HG02970 (cell line): ENCODE results near the gene SLC5A11.
"Not testable (repeated sequence)": the region's sequence is repeated elsewhere in the genome, so short reads cannot be mapped to it uniquely, and the experiment has no call there.

Experiments used
- ATAC-seq: cut with Tn5 transposase; IDR thresholded peaks from one replicate; pipeline ENCODE4 v1.9.1; 2021; ENCODE audit warnings: mild to moderate bottlenecking, moderate library complexity, moderate number of reproducible peaks; ENCODE audit not compliant: unreplicated experiment, low FRiP score

SLC5A11 gene

DNA sequence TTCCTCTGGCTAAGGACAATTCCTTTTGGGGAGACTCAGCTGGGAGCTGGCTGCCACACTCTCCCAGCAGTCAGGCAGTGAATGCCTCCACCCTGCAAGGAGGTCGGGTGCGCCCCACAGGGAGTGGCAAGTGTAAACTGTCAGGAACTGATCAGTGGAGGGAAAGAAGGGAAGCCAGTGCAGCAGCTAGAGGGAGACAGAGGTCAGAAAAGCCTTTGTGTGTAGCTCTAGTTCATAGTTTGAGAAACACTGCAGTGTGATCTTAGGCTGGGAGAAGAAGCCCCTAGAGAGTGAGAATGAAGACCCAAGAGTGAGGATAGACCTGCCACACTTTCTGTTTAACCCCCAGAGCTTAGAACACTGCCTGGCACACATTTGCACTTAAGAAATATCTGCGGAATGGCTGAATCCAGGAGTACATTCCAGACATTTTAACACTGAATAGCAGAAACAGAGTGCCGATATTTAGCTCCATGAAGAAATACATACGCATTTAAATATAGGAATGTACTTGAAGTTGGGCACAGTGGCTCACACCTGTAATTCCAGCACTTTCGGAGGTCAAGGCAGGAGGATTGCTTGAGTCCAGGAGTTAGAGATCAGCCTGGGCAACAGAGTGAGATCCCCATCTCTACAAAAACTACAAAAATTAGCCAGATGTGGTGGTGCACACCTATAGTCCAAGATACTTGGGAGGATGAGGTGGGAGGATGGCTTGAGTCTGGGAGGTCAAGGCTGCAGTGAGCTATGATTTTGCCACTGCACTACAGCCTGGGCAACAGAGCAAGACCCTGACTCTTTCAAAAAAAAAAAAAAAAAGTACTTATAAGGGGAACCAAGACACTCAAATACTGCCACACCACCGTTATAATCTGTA is 11.1 kb upstream of the SLC5A11 start:
- no peak for ATAC-seq

GRCh38 chr16:24836836-24837235 is 8.9 kb upstream of the SLC5A11 start:
- ATAC-seq: no peak

DNA sequence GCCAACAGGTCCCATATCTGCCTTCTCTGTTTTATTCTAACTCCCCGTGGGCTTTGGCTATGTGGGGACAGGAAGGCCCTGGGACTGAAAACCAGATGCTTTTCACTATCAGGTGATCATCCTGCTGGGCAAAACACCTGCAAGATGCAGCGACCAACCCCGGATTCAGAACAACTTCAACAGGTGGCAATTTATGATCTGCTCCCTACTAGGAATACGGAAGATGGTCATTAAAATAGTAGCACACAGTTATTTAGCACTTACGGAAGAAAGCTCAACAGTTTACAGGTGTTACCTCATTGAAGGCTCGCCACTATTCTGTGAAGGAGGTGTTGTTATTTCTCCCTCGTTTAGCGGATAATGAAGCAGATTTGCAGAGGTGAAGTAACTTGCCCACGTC is 7.8 kb upstream of the SLC5A11 start:
- ATAC-seq: no peak

- no peak for ATAC-seq
Observed at GRCh38 chr16:24838554-24839266, 7.1 kb upstream of the SLC5A11 start.

GRCh38 chr16:24839347-24839972 is 6.3 kb upstream of the SLC5A11 start:
- no peak for ATAC-seq

DNA sequence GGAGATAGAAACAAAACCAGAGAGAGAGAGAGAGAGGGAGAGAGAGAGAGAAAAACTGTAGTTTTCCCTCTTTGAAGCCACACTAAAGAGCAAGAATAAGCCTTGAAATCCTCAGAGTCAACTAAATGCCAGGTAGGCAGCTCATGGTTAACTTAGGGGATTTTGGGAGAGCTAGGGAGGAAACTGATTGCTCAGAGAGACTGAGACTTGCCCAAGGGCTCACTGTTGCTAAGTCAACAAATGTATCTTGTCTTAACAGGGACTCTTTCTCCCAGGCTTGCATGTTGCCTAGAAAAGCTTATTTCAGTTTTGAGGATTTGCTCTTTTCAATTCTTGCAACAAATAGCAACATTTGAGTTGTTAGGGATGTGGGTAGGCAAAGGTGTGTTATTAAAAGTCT is 4.5 kb upstream of the SLC5A11 start:
- no peak for ATAC-seq

DNA sequence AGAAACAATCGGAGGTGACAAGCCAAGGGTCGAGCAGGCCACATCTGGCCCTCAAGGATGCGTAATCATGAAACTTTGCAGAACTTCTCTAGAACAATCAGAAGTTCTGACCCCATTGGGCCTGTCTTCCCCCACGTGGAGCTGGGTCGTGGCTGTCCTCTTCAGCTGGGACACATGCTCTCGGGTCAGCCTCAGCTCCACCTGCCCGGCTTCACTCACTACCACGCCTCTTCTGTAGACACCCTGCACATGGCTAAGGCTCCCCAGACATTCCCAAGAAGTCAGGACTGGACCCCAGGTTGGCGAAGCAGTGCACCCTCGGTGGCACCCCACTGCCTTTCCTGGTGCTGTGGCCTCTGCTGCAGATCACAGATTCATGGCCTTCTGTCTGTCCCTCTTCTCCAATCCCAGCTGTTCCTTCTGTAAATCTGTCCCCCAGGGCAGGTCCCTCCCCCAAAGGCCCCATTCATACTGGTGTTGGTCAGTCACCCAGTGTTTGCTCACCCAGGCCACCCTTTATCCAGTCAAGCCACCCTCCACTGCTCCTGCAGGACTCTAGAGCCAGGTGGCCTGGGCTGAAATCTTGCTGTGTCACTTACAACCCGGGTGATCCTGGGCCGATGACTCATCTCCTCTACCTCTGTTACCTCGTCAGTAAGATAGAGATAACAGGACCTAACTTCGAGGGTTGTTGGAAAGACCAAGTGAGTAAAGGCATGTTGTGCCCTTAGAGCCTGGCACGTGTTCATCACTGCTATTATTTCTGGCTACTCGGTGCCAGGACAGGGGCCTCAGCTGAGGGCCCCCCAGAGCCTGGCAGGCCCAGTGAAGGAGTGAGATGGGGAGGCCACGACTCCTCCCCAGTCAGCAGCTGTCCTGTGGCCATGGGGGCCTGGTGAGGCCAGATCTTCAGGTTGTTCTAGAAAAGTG is 1.4 kb upstream of the SLC5A11 start:
- no peak for ATAC-seq

- not testable (repeated sequence) for ATAC-seq
Observed at GRCh38 chr16:24845031-24845365, 765 bp upstream of the SLC5A11 start.

DNA sequence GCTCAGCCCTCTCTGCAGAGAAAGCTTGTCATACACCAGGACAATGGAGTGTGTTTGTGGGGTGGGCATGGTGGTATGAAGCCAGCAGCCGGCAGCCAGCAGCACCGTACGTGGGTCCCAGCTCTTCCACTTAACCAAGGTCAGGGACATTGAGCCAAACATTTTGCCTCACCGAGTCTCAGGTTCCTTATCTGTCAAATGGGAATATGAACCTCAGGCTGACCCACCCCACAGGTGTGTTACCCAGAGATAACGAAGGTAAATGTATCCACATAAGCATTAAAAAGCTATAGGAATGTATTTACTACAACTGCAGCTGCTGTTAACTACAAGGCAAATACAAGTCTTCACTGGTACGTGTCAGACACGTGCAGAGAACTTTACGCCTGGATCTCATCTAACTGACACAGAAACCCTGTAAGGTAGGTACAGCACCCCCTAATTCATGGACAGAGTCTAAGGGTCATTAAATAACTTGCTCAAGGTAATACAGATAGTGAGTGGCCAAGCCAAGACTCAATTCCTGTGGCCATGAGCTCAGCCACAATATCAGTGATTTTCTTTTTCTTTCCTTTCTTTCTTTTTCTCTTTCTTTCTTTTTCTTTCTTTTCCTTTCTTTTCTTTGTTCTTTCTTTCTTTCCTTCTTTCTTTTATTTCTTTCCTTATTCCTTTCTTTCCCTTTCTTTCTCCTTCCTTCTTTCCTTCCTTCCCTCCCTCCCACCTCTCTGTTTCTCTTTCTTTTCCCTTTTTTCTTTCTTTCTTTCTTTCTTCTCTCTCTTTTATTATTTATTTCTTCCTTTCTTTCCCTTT is 990 bp downstream of the SLC5A11 start:
- no peak for ATAC-seq

DNA sequence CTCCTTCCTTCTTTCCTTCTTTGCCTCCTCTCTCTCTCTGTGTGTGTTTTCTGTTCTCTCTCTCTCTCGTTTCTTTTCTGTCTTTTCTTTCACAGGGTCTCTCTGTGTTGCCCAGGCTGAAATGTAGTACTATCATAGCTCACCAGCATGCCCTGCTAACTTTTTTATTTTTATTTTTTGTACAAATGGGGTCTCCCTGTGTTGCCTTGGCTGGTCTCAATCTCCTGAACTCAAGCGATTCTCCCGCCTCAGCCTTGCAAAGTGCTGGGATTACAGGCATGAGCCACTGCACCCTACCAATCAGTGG is 1.5 kb downstream of the SLC5A11 start:
- ATAC-seq: no peak

DNA sequence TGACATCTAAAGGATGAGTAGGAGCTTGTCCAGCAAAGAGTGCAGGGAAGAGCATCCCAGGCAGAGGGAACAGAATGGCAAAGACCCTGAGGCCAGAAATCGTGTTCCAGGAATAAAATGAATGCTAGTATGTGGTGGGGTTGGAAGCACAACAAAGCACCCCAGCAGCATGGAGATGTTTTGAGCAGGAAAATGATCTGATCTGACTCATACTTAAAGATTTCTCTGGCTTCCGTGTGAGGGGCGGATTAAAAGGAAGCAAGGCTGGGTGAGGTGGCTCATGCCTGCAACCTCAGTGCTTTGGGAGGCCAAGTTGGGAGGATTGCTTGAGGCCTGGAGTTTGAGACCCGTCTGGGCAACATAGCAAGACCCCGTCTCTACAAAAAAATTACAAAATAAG is 2.3 kb downstream of the SLC5A11 start:
- ATAC-seq: no peak

- ATAC-seq: no peak
Observed at GRCh38 chr16:24849641-24850040, 3.9 kb downstream of the SLC5A11 start.

DNA sequence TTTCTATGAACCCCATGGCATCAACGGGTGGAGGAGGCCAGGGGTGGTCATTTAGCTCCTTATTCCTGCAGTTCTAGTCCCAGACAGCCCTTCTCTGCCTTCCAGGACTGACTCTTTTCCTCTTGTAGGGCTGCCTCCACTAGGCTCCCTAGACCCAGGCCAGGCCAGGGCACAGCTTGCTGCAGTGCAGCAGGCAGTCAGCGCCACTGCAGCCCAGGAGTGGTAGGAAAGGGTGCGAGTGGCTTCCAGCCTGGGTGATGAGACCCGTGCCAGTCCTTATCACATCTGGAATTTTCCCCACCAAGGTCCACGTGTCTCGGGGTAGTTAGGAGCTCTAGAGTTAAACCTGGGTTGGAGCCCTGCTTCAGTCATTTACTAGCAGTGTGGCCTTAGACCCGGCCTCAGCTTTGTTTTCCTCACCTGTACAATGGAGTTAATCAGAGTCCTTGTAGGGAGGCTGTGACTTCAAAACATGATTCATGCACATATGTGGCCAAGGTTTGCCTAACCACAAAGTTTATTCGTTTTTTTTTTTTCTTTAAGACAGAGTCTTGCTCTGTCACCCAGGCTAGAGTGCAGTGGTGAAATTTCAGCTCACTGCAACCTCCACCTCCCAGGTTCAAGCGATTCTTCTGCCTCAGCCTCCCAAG is 4.7 kb downstream of the SLC5A11 start:
- no peak for ATAC-seq

GRCh38 chr16:24851700-24852099 is 5.9 kb downstream of the SLC5A11 start:
- no peak for ATAC-seq

- no peak for ATAC-seq
Observed at GRCh38 chr16:24852281-24852721, 6.5 kb downstream of the SLC5A11 start.

DNA sequence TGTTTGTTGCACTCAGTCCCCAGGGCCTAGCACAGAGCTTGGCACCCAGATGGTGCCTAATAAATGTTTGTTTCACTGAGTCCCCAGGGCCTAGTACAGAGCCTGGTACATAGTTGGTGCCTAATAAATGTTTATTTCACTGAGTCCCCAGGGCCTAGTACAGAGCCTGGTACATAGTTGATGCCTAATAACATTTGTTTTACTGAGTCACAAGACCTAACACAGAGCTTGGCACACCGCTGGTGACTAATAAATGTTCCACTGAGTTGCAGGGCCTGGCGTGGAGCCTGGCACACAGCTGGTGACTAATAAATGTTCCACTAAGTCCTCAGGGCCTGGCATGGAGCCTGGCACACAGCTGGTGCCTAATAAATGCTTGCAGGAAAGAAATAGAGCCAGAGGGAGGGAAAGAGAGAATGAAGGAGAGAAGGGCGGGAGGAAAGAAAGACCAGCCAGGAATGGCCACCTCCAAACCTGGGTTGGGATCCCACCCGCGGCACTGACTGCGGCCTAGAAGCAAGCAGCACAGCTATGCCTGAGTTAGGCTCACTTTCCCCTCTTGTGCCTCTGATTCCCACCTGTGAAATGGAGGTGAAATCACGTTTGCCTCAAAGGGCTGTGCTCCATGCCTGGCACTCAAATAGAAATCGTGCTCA is 7.5 kb downstream of the SLC5A11 start:
- ATAC-seq: no peak

GRCh38 chr16:24853830-24854229 is 8.1 kb downstream of the SLC5A11 start:
- no peak for ATAC-seq

DNA sequence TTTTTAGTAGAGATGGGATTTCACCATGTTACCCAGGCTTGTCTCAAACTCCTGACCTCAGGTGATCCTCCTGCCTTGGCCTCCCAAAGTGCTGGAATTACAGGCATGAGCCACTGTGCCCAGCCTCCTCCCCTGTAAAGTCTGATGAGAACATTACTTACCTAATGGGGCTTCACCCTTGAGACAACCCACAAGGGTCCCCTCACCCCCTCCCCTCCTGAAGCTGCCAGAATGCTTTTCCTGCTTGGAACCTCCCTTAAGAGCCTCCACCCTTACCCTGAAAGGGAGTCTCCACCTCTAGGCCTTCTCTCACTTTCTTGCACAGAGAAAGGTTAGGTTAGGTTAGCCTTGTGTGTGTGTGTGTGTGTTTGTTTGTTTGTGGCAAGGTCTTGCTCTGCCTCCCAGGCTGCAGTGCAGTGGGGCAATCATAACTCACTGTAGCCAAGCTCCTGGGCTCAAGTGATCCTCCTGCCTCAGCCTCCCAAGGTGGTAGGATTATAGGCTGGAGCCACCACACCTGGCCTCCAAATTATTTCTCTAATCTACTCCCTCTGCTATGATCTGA is 8.9 kb downstream of the SLC5A11 start:
- ATAC-seq: no peak
